Testis (tissue), 3 donors: ENCODE data around the gene WBP1. TPM values are rescaled to one million over a fixed set of nuclear protein-coding genes. Genes with fewer than 3 reads are reported as not detected.
A peak's percentile ranks its signal among the peaks of the same experiment; 100 is the strongest.

Experiments
- DNase-seq: peaks from one replicate; pipeline ENCODE4 v3.0.0-alpha.2; 2019
- H3K27ac ChIP-seq, 2 donors: fragments of 200-600 bp; sonication (generic); one replicate each; pipeline ENCODE4 v1.5.1; 2019
- H3K27me3 ChIP-seq: fragments of 200-600 bp; sonication (generic); one replicate; pipeline ENCODE4 v1.5.1; 2019
- H3K36me3 ChIP-seq: fragments of 200-600 bp; sonication (generic); one replicate; pipeline ENCODE4 v1.5.1; 2017; ENCODE audit warnings: low read depth; ENCODE audit errors: missing control alignments
- H3K4me1 ChIP-seq: fragments of 200-600 bp; sonication (generic); one replicate; pipeline ENCODE4 v1.5.1; 2019
- H3K4me3 ChIP-seq, 2 donors: fragments of 200-600 bp; sonication (generic); one replicate each; pipeline ENCODE4 v1.5.1; 2017 to 2019
- H3K9me3 ChIP-seq: fragments of 200-600 bp; sonication (generic); one replicate; pipeline ENCODE4 v1.5.1; 2017
- POLR2A ChIP-seq: fragments of 450-650 bp; IDR thresholded peaks from one replicate; pipeline ENCODE4 v1.6.1; 2017; ENCODE audit warnings: antibody characterized with exemption, mild to moderate bottlenecking, moderate library complexity
- WGBS, 2 donors: methylation state at CpG; one replicate each; pipeline ENCODE4 v1.1.5; 2018; 5-methylcytosine and 5-hydroxymethylcytosine counted together
- intact Hi-C: fragments of 100-400 bp; cut with DNase I; formaldehyde crosslinking; loops from one replicate; pipeline ENCODE4 v1.15.1; 2023; ENCODE audit warnings: low total_unique reads
- polyA plus RNA-seq: library from polyadenylated mRNA; stranded (reverse); fragments of 350-450 nt; fragmentation: Illumina TruSeq; extraction: RNeasy Lipid Tissue Mini Kit (QIAGEN cat#74804); gene quantifications from one replicate; pipeline ENCODE4 v1.2.3, GENCODE V29; 2014; ENCODE audit warnings: low read depth, low replicate concordance; ENCODE audit not compliant: insufficient read depth
- total RNA-seq, 2 donors: library from RNA; depleted of rRNA; stranded (reverse); fragments of >200 nt; gene quantifications; one replicate each; pipeline ENCODE4 v1.2.3, GENCODE V29; 2016
- TF ChIP-seq, protein P1 (sequence below), 3 experiments: fragments of 450-650 bp in 2 of 3; fragments of 200-600 bp in 1 of 3; sonication (generic) in 1 of 3; IDR thresholded peaks; one replicate each; pipeline ENCODE4 v1.5.1; 2016 to 2019; ENCODE audit warnings: antibody characterized with exemption in 3 of 3, mild to moderate bottlenecking in 2 of 3, moderate library complexity in 1 of 3

The WBP1 gene
- total and polyA plus RNA-seq, 3 donors from 2014 or later = 73.8 to 84.3 (median 80.8) TPM

DNA sequence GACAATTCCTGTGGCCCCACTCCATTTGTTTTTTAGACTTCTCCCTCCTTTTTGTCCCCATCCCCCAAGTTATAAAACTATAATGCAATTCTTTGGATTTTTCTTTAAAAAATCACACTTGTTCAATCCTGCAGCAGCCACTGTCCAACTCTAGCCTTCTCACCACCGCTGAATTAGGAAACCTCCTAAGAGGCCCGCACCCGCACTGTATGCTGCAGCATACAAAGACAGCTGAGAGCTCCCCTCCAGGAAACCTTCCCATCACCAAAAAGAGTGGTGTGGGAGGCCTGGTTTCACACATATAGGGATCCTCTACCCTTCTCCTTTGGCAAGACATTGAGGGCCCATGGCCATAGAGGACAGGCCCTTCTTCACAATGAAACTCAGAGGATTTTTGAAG, 46.4 kb downstream of the WBP1 start:
- Histone ChIP-seq H3K36me3 (peaks cover 4% of the 10 kb centered on the region), H3K4me3 (no peak overlapping the region), H3K27ac (no peak overlapping the region), H3K9me3 (no peaks in the 10 kb centered on the region), H3K27me3 (no peaks in the 10 kb centered on the region), H3K4me1 (peaks cover 7% of the 10 kb centered on the region)
- intact Hi-C loops = no loop called here
- WGBS, 2 donors = 87 to 88% methylated on average over 3 of the region's 3 CpGs
- DNase-seq = no peak
- no peak for TF ChIP-seq POLR2A
- TF ChIP-seq, protein P1, sequence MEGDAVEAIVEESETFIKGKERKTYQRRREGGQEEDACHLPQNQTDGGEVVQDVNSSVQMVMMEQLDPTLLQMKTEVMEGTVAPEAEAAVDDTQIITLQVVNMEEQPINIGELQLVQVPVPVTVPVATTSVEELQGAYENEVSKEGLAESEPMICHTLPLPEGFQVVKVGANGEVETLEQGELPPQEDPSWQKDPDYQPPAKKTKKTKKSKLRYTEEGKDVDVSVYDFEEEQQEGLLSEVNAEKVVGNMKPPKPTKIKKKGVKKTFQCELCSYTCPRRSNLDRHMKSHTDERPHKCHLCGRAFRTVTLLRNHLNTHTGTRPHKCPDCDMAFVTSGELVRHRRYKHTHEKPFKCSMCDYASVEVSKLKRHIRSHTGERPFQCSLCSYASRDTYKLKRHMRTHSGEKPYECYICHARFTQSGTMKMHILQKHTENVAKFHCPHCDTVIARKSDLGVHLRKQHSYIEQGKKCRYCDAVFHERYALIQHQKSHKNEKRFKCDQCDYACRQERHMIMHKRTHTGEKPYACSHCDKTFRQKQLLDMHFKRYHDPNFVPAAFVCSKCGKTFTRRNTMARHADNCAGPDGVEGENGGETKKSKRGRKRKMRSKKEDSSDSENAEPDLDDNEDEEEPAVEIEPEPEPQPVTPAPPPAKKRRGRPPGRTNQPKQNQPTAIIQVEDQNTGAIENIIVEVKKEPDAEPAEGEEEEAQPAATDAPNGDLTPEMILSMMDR (IDR thresholded peaks at IDR 0.05) = no peak

DNA sequence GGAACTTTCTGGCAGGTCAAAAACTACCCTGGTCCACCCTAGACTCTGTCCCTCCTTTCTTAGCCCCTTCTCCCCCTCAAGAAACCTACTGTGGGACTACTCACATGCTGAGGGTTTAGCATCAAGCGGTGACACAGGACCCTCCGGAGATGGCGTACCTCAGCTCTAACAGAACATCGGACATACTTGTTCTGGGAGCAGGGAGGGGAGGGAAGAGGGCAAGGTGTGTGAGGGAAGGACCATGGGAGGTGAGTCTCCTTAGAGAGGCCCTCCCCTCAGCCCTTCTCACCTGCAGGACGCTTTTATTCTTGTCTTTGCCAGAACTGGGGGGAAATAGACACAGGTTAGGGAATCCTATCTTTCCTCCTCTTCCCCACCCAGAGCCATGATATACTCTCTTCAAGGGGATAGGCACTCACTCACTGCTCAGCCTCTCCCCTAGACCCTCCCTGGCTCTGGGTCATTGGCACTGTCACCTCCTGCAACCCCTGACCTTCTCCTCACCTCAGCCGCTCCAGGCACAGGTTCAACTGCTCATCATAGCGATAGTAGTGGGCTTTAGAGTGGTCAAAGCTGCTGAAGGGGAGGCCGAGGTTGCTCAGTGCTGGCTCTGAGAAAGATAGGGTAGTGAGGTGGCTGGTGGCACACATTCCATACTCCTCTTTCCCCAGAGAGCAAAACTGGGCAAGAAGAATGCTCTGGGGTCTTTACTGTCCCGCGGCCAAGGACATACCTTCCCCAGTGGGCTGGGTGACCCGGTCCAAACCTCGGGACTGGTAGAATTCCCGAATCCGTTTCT, 47.4 kb downstream of the WBP1 start:
- TF ChIP-seq POLR2A = no peak
- TF ChIP-seq, protein P1 (IDR thresholded peaks at IDR 0.05) = no peak
- Histone ChIP-seq H3K4me3 (no peak overlapping the region), H3K36me3 (peaks cover 4% of the 10 kb centered on the region), H3K9me3 (no peaks in the 10 kb centered on the region), H3K4me1 (peaks cover 6% of the 10 kb centered on the region), H3K27me3 (no peaks in the 10 kb centered on the region), H3K27ac (no peak overlapping the region)
- 92 to 96% methylated on average over 12 to 14 of the region's 14 CpGs for WGBS, 2 donors
- intact Hi-C loops = no loop called here
- DNase-seq = no peak

GRCh38 chr2:74507145-74507925, 49.1 kb downstream of the WBP1 start, which contains the start of gene PCGF1:
Gene PCGF1, minus strand, starts transcription at chr2:74507695. Its CDS starts 27 bp downstream, at chr2:74507668.
- H3K36me3 ChIP-seq = peaks cover 4% of the 10 kb centered on the region
- peak within 1 kb of the TSS; percentile 99 for H3K27ac ChIP-seq
- H3K4me3 ChIP-seq = peak within 1 kb of the TSS; percentile 76 to 80
- peaks cover 6% of the 10 kb centered on the region for H3K4me1 ChIP-seq
- no peak for TF ChIP-seq POLR2A
- TF ChIP-seq, protein P1 (IDR thresholded peaks at IDR 0.05) = peak in 2 of 3 experiments; percentile 1 to 15
- WGBS, 2 donors = 0 to 1% methylated on average over 3 to 51 of the region's 56 CpGs
- peak; percentile 100 for DNase-seq
- H3K27me3 ChIP-seq = no peaks in the 10 kb centered on the region
- intact Hi-C loops = no loop called here
- H3K9me3 ChIP-seq = no peaks in the 10 kb centered on the region

- Histone ChIP-seq H3K9me3 (no peaks in the 10 kb centered on the region), H3K4me1 (peaks cover 6% of the 10 kb centered on the region), H3K27me3 (no peaks in the 10 kb centered on the region), H3K36me3 (peaks cover 4% of the 10 kb centered on the region), H3K4me3 (peak overlapping the region; percentile 76 to 80), H3K27ac (peak overlapping the region; percentile 99)
- TF ChIP-seq POLR2A = no peak
- TF ChIP-seq, protein P1 (IDR thresholded peaks at IDR 0.05) = no peak
- intact Hi-C loops = no loop called here
- DNase-seq = peak; percentile 54
- 10 to 18% methylated on average over 25 to 38 of the region's 38 CpGs for WGBS, 2 donors
Observed at GRCh38 chr2:74507926-74508520, 49.8 kb downstream of the WBP1 start.
